ENCODE results near the gene UMODL1. TPM values are rescaled to one million over a fixed set of nuclear protein-coding genes. Genes with fewer than 3 reads are reported as not detected.

The UMODL1 gene
- polyA plus RNA-seq, 3 donors: not detected

DNA sequence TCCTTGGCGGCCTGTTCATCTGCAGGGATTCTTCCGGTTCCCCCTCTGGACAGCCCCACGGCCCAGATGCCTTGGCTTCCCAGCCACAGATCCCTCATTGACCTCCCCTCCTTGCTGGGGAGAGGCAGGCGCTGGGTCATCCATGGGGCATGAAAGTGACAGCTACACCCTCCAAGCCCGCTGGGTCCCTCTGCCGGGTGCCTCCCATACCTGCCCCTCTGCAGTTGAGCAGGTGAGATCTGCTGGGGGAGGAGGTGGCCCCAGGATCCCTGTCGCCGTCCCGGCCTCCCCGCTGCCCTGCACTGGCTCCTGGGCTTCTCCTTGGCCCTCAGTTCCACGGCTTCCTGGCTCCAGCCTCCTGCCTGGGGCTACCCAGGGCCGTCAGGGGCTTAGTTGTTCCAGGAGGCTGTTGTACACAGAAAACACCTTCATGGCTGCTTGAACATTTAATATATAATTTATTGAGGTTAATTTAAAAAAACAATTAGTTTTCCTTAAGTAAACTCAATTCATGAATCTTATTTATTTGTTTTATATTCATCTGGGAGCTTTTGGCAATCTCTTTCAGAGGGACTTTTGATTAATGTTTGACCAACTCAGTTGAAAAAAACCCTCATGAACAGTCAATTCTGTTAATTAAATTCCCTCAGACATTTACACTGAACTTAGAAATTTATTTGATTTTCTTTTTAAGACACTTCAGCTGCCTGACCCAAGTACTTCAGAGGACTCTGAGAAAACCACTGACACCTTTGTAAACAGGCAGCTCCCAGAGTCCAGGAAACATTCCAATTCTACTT is 80.2 kb downstream of the UMODL1 start:
- H3K9me3 Mint-ChIP-seq: no peaks in the 10 kb centered on the region
- Histone ChIP-seq H3K27me3 (ENCODE audit: control insufficient read depth in 2 of 2, insufficient read depth in 2 of 2, low read length in 2 of 2) (no peaks in the 10 kb centered on the region), H4K20me1 (ENCODE audit: insufficient read depth, low read length) (no peaks in the 10 kb centered on the region), H3K9ac (ENCODE audit: insufficient read depth, low read length, poor library complexity, severe bottlenecking) (no peak overlapping the region), H3K4me2 (replicated peaks; ENCODE audit: extremely low read depth, low read length, poor library complexity, severe bottlenecking) (no peak overlapping the region), H3K4me3 (replicated peaks in 1 of 3; ENCODE audit: low read depth in 2 of 3, low read length in 3 of 3) (no peak overlapping the region), H3K27ac (ENCODE audit: low read depth in 1 of 2, low read length in 2 of 2) (no peak overlapping the region), H2AFZ (ENCODE audit: insufficient read depth, low read depth, low read length, poor library complexity, severe bottlenecking) (no peak overlapping the region), H3K36me3 (replicated peaks in 1 of 2; ENCODE audit: control insufficient read depth in 1 of 2, insufficient read depth in 2 of 2, low read length in 2 of 2) (no peaks in the 10 kb centered on the region), H3K4me1 (ENCODE audit: control insufficient read depth in 1 of 2, insufficient read depth in 2 of 2, low read length in 2 of 2) (no peaks in the 10 kb centered on the region), H3K9me3 (replicated peaks in 1 of 2; ENCODE audit: control insufficient read depth in 1 of 2, insufficient read depth in 1 of 2, low read length in 2 of 2) (no peaks in the 10 kb centered on the region), H3K79me2 (ENCODE audit: insufficient read depth, low read length) (no peaks in the 10 kb centered on the region)
- H3K36me3 Mint-ChIP-seq: no peaks in the 10 kb centered on the region
- 91% methylated on average over 9 of the region's 12 CpGs for WGBS (ENCODE audit: insufficient coverage)
- no peak overlapping the region for H3K27ac Mint-ChIP-seq
- H3K4me3 Mint-ChIP-seq: no peak overlapping the region
- DNase-seq: no peak
- H3K27me3 Mint-ChIP-seq (ENCODE audit: low read depth in 3 of 3): peaks cover 6 to 10% (median 7%) of the 10 kb centered on the region in 3 donors
- no peaks in the 10 kb centered on the region for H3K4me1 Mint-ChIP-seq
- intact Hi-C loops (cut with micrococcal nuclease): no loop called here
- no peak for TF ChIP-seq CTCF (IDR thresholded peaks at IDR 0.05)

DNA sequence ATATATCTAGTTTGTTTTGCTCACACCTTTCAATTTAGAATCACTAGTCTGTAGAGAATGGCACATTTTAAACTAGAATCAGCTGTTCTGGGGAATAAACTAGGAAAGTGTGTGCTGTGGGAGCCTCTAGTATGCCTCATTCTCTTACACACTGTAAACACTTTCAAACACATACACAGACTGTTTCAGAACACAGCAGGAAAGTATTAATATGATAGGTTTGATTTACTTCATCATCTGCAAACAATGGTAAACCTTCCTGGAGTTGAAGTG is 80.8 kb downstream of the UMODL1 start:
- H3K4me1 ChIP-seq (ENCODE audit: control insufficient read depth in 1 of 2, insufficient read depth in 2 of 2, low read length in 2 of 2): no peaks in the 10 kb centered on the region
- no peak overlapping the region for H3K4me3 ChIP-seq (replicated peaks in 1 of 3; ENCODE audit: low read depth in 2 of 3, low read length in 3 of 3)
- DNase-seq: no peak
- intact Hi-C loops (cut with micrococcal nuclease): no loop called here
- H3K79me2 ChIP-seq (ENCODE audit: insufficient read depth, low read length): no peaks in the 10 kb centered on the region
- Mint-ChIP-seq H3K4me3 (no peak overlapping the region), H3K36me3 (no peaks in the 10 kb centered on the region), H3K27me3 (ENCODE audit: low read depth in 3 of 3) (peaks cover 6 to 8% (median 7%) of the 10 kb centered on the region in 3 donors), H3K9me3 (no peaks in the 10 kb centered on the region), H3K4me1 (no peaks in the 10 kb centered on the region), H3K27ac (no peak overlapping the region)
- no peaks in the 10 kb centered on the region for H3K9me3 ChIP-seq (replicated peaks in 1 of 2; ENCODE audit: control insufficient read depth in 1 of 2, insufficient read depth in 1 of 2, low read length in 2 of 2)
- H4K20me1 ChIP-seq (ENCODE audit: insufficient read depth, low read length): no peaks in the 10 kb centered on the region
- H3K27me3 ChIP-seq (ENCODE audit: control insufficient read depth in 2 of 2, insufficient read depth in 2 of 2, low read length in 2 of 2): no peaks in the 10 kb centered on the region
- no peak overlapping the region for H3K9ac ChIP-seq (ENCODE audit: insufficient read depth, low read length, poor library complexity, severe bottlenecking)
- H3K36me3 ChIP-seq (replicated peaks in 1 of 2; ENCODE audit: control insufficient read depth in 1 of 2, insufficient read depth in 2 of 2, low read length in 2 of 2): no peaks in the 10 kb centered on the region
- no peak overlapping the region for H3K27ac ChIP-seq (ENCODE audit: low read depth in 1 of 2, low read length in 2 of 2)
- TF ChIP-seq CTCF (IDR thresholded peaks at IDR 0.05): no peak
- no peak overlapping the region for H2AFZ ChIP-seq (ENCODE audit: insufficient read depth, low read depth, low read length, poor library complexity, severe bottlenecking)
- H3K4me2 ChIP-seq (replicated peaks; ENCODE audit: extremely low read depth, low read length, poor library complexity, severe bottlenecking): no peak overlapping the region
